Pons (tissue), 1 donor: ENCODE data around the gene HEXD.

Experiments used
- DNase-seq: peaks from one replicate; pipeline ENCODE4 v3.0.0-alpha.2; 2016; ENCODE audit warnings: low spot score

The HEXD gene

DNA sequence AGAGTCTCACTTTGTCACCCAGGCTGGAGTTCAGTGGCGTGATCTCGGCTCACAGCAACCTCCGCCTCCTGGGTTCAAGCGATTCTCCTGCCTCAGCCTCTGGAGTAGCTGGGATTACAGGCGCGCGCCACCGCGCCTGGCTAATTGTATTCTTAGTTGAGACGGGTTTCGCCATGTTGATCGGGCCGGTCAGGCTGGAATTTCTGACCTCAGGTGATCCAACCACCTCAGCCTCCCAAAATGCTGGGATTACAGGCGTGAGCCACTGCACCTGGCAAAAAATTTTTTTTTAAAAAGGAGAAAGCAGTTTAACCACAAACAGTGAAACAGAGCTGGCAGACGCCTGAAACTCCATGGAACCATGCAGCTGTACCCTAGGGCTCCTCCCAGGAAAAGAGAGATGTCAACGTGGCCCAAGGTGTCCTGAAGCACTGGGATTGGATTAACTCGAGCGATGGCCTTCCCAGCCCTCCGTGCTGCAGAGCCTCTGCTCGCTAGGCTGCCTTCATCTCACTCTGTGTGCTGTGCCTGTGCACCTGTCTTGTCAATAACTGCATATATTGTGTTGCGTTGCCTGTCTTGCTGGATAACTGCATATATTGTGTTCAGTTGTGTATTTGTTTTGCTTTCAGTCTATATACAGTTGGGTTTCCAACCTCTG lies 71.8 kb downstream of the HEXD start:
- DNase-seq: no peak

DNA sequence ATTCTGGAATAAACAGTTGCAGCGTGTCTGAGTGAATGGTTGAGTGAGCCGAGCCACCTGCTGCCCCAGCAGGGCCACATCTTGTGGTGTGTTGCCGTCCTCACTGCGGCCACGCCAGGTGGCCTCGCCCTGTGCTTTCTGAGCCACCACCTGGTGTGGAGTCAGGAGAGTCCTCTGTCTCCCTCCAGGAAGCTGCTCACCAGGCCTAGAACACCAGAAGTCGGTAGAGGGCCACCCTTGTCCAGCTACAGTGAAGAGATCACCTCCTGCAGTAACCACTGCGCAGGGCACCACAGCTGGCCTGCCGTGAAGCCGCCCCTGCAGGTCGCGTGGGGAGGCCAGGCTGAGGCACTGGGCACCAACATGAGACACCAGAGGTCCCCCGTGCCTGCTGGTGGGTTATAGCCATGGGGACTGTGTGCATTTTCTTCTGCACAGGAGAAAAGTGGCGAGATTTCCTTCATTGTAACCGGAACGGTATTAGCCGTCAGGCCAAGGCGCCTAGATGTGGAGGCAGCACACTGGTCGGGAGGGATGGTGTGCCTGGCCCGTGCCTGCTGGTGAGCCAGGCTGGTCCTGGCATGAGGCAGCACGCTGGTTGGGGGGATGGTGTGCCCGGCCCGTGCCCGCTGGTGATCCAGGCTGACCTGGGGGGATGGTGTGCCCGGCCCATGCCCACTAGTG lies 72.5 kb downstream of the HEXD start:
- no peak for DNase-seq

DNA sequence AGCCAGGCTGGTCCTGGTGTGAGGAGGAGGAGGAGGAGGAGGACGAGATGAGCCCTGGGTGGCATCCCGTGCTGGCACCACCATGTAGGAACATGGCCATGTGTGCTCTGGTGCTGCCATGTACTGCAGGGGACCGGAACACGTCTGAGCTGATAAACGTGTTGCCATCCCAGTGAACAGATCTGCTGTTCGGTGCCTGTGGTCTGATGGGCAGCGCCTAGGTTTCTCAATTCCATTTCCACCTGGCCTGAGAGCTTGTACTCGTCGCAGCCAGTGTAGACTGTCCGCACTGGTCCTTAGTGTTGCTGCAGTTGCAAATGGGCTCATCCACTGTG lies 73.0 kb downstream of the HEXD start:
- DNase-seq: no peak

DNA sequence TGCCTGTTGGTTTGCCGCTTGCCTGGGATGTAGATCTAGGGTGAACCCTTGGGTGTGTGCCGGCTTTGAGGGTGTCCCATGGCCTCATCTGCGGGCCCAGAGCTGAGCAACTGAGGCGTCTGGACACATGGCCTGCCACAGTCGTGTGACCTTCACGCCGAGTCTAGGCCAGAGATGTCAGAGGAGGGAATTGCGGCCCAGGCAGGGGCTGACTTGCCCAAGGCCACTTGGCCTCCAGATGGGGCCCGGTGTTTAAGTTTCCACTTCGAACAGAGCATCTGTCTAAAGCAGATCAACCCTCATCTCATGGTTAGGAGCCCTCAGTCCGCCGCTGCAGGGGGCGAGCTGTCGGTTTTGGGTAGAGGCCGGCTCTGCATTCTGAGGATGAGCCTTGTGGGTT lies 73.4 kb downstream of the HEXD start:
- DNase-seq: no peak
